Effector memory CD4-positive, alpha-beta T cell (primary cell): ENCODE measurements around the gene HORMAD2.

Source experiments
- DNase-seq, 3 donors: peaks; one replicate each; pipeline ENCODE4 v3.0.0-alpha.2; 2020
- H3K27ac ChIP-seq: 2 replicates; pipeline ENCODE4 v1.7.0; 2013; ENCODE audit warnings: mild to moderate bottlenecking, low read length, moderate library complexity; ENCODE audit not compliant: insufficient read depth, poor library complexity, severe bottlenecking
- H3K27me3 ChIP-seq: replicated peaks from 2 replicates; pipeline ENCODE4 v1.7.0; 2013; ENCODE audit warnings: mild to moderate bottlenecking, low read length; ENCODE audit not compliant: insufficient read depth, control insufficient read depth, poor library complexity, severe bottlenecking
- H3K36me3 ChIP-seq: 2 replicates; pipeline ENCODE4 v1.7.0; 2013; ENCODE audit warnings: mild to moderate bottlenecking, low read length, moderate library complexity; ENCODE audit not compliant: control insufficient read depth, insufficient read depth
- H3K4me1 ChIP-seq: 2 replicates; pipeline ENCODE4 v1.7.0; 2013; ENCODE audit warnings: low read length, mild to moderate bottlenecking; ENCODE audit not compliant: control insufficient read depth, insufficient read depth, poor library complexity, severe bottlenecking
- H3K4me3 ChIP-seq: 2 replicates; pipeline ENCODE4 v1.7.0; 2013; ENCODE audit warnings: low read length, low read depth, mild to moderate bottlenecking; ENCODE audit not compliant: insufficient read depth, poor library complexity, severe bottlenecking
- H3K9me3 ChIP-seq: 2 replicates; pipeline ENCODE4 v1.7.0; 2013; ENCODE audit warnings: mild to moderate bottlenecking, low read length, moderate library complexity; ENCODE audit not compliant: control insufficient read depth

The HORMAD2 gene

DNA sequence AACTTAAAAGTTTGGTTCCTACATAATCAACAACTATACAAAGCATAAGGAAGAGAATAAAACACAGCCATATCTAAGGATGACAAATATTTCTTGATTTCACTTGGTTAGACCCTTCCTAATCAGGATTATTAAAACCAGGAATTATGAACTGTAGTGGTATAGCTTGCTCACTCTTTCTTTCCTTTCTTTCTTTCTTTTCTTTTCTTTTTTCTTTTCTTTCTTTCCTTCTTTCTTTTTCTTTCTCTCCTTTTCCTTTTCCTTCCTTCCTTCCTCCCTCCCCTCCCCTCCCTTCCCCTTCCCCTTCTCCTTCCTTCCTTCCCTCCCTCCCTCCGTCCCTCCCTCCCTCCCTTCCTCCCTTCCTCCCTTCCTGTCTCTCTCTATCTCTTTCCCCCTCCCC is 78.0 kb downstream of the HORMAD2 start:
- no peak for DNase-seq

DNA sequence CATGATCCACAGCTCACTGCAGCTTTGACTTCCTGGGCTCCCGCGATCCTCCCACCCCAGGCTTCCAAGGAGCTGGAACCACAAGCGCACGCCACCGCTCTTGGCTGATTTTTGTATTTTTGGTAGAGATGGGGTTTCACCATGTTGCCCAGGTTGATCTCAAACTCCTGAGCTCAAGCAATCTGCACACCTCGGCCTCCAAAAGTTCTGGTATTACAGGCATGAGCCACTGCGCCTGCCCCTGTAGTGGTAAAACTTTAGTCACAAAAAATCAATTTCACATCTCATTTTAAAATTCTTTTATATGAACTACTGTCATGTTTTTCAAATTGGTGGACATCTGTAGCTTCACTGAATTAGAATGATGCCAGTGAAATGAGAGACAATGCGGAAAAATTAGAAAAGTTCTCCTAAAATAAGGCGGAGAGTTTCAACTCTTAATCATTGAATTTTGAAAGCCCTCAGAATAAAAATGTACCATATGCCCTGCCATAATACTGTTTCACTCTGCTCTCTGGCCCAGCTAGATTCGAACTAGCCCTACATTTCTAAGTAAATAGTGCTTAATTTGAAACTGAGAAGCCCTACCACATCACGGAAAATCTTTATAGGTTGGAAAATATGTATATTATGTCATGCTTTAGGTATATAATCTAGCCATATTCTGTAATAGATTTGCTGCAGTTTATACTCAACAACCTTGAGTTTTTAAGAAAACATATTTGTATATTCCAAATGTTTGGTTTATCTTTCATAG is 78.7 kb downstream of the HORMAD2 start:
- Histone ChIP-seq H3K27me3 (no peaks in the 10 kb centered on the region), H3K9me3 (no peaks in the 10 kb centered on the region), H3K4me3 (no peak overlapping the region), H3K4me1 (peaks cover 6% of the 10 kb centered on the region), H3K36me3 (no peaks in the 10 kb centered on the region), H3K27ac (no peak overlapping the region)
- DNase-seq, result no peak

More for the DNA sequence above, 78.0 kb downstream of the HORMAD2 start:
- peaks cover 6% of the 10 kb centered on the region for H3K4me1 ChIP-seq
- H3K9me3 ChIP-seq, result no peaks in the 10 kb centered on the region
- no peaks in the 10 kb centered on the region for H3K36me3 ChIP-seq
- no peaks in the 10 kb centered on the region for H3K27me3 ChIP-seq
- no peak overlapping the region for H3K4me3 ChIP-seq
- no peak overlapping the region for H3K27ac ChIP-seq

DNA sequence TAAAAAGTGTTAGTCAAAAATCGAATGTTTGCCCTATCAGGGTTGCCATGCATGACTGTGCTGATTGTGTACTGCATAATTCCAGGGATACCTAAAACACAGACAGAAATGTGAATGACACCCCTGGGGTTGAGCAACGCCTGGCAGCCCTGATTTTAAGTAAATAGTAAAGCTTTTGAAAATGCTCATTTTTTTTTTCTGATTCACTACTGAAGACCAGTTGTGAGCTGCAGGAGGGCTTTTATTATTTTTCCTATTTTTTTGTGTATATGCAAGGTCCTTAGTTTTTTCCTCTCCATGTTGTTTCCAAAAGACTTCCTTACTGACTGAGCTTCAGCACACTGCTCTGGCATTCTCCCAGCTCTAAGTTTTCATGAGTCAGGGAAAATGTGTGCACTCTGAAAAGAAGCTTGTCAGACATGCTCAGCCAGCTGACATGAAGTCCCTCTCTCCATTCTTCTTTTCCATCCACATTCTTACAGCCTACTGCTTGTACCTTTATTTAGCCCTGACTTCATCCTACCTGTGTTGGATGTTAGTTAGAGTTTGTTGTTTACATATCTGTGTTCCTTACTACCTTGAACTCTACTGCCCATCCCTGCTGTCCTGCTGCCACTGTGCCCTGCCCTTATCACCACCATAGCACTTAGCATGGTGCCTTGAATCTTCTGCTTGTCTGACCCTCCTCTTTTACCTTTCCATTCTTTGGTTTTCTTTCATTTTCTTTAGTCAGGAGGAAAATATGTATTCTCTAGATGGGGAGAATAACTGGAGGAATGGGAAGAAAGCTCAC is 79.5 kb downstream of the HORMAD2 start:
- H3K4me1 ChIP-seq, result peaks cover 6% of the 10 kb centered on the region

DNA sequence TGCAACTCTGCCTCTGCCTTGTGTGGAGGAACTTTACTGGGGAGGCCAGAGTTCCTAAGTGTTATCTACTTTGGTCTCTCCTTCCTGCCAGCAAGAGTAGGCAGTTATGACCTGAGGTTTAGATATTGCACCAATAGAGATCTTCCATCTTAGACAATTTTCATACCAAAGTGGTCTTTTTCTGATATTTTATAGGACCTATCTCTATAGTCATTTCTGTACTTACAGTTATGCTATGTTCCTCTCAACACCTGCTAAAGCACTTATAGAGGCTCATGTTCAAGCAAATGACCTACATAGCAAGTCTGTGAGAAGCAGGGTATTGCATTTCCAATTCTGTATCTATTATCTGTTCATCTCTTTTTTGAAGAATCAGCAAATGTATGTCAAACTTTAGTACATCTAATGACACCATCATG is 80.8 kb downstream of the HORMAD2 start:
- no peak overlapping the region for H3K27ac ChIP-seq
- H3K4me1 ChIP-seq, result peaks cover 6% of the 10 kb centered on the region
- no peaks in the 10 kb centered on the region for H3K27me3 ChIP-seq
- H3K36me3 ChIP-seq, result no peaks in the 10 kb centered on the region
- no peaks in the 10 kb centered on the region for H3K9me3 ChIP-seq
- no peak for DNase-seq
- no peak overlapping the region for H3K4me3 ChIP-seq

More for the DNA sequence above, 79.5 kb downstream of the HORMAD2 start:
- no peaks in the 10 kb centered on the region for H3K36me3 ChIP-seq
- no peak overlapping the region for H3K4me3 ChIP-seq
- no peaks in the 10 kb centered on the region for H3K9me3 ChIP-seq
- DNase-seq, result no peak
- no peaks in the 10 kb centered on the region for H3K27me3 ChIP-seq
- no peak overlapping the region for H3K27ac ChIP-seq

DNA sequence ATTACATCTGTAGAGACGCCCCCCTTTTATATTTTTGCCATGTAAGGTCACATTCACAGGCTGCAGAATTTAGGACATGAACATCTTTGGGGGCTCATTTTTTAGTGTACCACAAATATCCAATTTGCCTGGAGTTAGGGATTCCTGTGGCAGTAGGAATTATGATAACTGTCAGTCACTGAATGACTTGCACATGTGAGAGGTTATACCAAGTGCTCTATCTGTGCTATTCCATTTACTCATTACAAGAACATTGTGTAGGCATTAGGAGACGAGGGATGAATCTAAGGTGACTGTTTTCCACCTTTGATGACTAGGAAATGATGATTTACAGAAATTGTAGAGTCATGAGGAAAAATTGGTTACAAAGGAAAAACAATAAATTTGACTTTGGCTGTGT is 87.0 kb downstream of the HORMAD2 start:
- no peaks in the 10 kb centered on the region for H3K9me3 ChIP-seq
- H3K27me3 ChIP-seq, result no peaks in the 10 kb centered on the region
- DNase-seq, result no peak
- no peak overlapping the region for H3K27ac ChIP-seq
- H3K4me3 ChIP-seq, result no peak overlapping the region
- H3K4me1 ChIP-seq, result peaks cover 18% of the 10 kb centered on the region
- H3K36me3 ChIP-seq, result no peaks in the 10 kb centered on the region

DNA sequence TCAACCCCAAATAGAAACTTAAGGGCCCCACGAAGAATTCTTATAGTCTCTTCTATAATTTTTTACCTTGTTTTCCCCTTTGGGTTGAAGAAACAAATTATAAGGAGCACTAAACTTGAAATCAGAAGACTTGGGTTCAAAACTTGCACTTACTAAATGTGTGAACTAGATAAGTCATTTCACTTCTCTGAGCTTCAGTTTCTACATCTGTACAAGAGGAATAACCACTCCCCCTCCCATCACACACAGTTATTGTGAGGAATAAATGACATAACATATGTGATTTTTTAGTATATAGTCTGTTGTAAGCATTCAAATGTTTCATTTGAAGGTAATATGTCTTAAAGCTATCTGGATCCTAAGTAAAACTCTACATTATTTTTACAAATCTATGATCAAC is 87.5 kb downstream of the HORMAD2 start:
- Histone ChIP-seq H3K36me3 (no peaks in the 10 kb centered on the region), H3K4me3 (no peak overlapping the region), H3K9me3 (no peaks in the 10 kb centered on the region), H3K27me3 (no peaks in the 10 kb centered on the region), H3K4me1 (peaks cover 18% of the 10 kb centered on the region), H3K27ac (no peak overlapping the region)
- no peak for DNase-seq

DNA sequence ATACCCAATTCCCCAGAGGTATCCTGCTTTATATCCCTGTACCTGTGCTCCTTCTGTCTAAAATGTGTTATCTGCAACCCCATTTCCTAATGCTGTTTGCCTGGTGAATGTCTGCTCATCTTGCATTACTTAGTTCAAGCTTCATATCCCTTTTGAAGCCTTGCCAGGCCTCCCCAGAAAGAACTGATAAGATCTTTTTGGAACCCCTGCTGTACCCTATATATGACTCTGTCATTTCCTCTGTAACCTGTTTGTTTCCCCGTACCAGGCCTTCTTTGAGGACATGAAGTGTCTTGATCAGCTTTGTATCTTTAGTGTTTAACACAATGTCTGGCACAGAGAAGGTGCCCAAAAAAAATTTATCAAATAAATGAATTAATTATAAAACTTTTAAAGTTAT is 88.7 kb downstream of the HORMAD2 start:
- no peak overlapping the region for H3K4me3 ChIP-seq
- H3K9me3 ChIP-seq, result no peaks in the 10 kb centered on the region
- no peak for DNase-seq
- H3K36me3 ChIP-seq, result no peaks in the 10 kb centered on the region
- H3K27ac ChIP-seq, result no peak overlapping the region
- peaks cover 18% of the 10 kb centered on the region for H3K4me1 ChIP-seq
- no peaks in the 10 kb centered on the region for H3K27me3 ChIP-seq

DNA sequence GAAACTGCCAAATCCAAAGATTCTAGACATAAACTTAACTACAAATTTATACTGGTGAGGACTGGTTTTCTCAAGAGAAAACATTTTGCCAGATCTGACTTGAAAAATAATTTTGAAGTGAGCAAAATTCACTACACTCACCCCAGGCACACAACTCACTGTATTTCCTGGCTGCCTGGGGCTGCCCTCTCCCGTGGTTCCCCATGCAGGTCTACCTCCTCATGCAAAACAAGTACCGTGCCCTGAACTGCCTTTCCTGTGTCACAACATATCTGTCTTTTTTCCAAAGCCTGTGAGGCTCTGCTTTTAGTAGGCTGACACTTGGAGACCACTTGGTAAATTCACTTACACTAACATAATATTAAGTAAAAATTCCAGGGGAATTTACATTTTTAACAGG is 89.9 kb downstream of the HORMAD2 start:
- no peak for DNase-seq

DNA sequence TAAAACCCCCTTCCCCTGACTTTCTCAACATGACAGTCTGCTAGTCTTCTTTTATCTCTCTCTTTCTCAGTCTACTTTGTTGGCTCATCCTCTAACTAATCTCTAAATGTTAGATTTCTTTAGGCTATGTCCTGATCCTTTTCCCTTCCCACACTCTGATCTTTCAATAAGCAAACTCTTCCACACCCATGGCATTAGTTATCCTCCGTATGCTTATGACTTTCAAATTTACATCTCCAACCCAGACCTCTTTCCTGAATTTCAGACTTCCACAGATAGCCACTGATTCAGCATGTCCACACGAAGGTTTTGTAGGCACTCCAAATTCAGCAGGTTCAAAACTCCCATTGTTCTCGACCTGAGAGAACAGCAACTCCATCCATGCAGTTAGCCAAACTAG is 90.7 kb downstream of the HORMAD2 start:
- Histone ChIP-seq H3K4me3 (no peak overlapping the region), H3K4me1 (peaks cover 18% of the 10 kb centered on the region), H3K9me3 (no peaks in the 10 kb centered on the region), H3K27me3 (no peaks in the 10 kb centered on the region), H3K27ac (no peak overlapping the region), H3K36me3 (no peaks in the 10 kb centered on the region)
- no peak for DNase-seq

More for the DNA sequence above, 89.9 kb downstream of the HORMAD2 start:
- H3K9me3 ChIP-seq, result no peaks in the 10 kb centered on the region
- H3K4me3 ChIP-seq, result no peak overlapping the region
- no peaks in the 10 kb centered on the region for H3K36me3 ChIP-seq
- H3K4me1 ChIP-seq, result peaks cover 18% of the 10 kb centered on the region
- no peaks in the 10 kb centered on the region for H3K27me3 ChIP-seq
- no peak overlapping the region for H3K27ac ChIP-seq

DNA sequence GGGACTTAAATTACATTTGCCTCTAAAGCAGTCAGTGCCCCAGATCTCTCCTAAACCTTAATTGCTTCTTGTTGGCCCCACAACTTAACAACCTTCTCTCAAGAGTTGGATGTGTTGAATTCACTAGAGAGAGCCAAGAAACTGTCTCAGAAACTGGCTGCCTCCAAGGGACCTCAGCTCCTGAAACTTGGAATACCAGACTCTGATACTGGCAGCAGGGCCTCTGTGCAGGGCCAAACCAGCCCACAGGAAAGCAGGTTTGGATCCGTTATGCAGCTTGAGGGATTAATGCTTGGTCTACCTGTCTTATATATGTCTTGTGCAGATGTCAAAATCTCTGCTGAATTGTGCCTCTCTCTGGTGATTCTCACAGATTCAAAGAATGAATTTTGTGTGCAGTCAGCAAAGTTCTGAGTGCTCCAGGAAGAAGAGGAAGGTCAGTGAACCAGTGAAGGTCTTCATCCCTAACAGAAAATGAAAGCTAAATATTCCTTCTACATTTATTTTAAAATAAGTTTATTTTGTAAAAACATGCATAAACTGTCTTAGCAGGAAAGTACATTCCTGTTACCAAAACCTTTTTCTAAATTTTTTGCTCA is 95.5 kb downstream of the HORMAD2 start:
- H3K27me3 ChIP-seq, result no peaks in the 10 kb centered on the region
- H3K4me1 ChIP-seq, result peaks cover 6% of the 10 kb centered on the region
- DNase-seq, result no peak
- no peaks in the 10 kb centered on the region for H3K36me3 ChIP-seq
- H3K27ac ChIP-seq, result no peak overlapping the region
- no peaks in the 10 kb centered on the region for H3K9me3 ChIP-seq
- no peak overlapping the region for H3K4me3 ChIP-seq
